K562 (cell line): ENCODE data around the gene UBXN1. TPM values are rescaled to one million over a fixed set of nuclear protein-coding genes. Genes with fewer than 3 reads are reported as not detected.

Experiments
- ARID4B ChIP-seq: sonication (generic); formaldehyde crosslinking; IDR thresholded peaks from 2 replicates; pipeline ENCODE4 v1.8.0; 2022; ENCODE audit warnings: mild to moderate bottlenecking, missing genetic modification reagents
- CBX2 ChIP-seq: fragments of 200-600 bp; sonication (generic); IDR thresholded peaks from one replicate; pipeline ENCODE4 v1.6.1; 2012; ENCODE audit warnings: mild to moderate bottlenecking, low read length, inconsistent platforms; ENCODE audit not compliant: insufficient read depth, poor library complexity, severe bottlenecking
- ESRRA ChIP-seq: fragments of 450-650 bp; IDR thresholded peaks from 2 replicates; pipeline ENCODE4 v1.6.1; 2014; ENCODE audit warnings: low read depth, mild to moderate bottlenecking, moderate library complexity, borderline replicate concordance
- FOXA3 ChIP-seq, 2 experiments: fragments of 450-650 bp in 1 of 2; sonication (generic) in 1 of 2; formaldehyde crosslinking; IDR thresholded peaks in 1 of 2; conservative IDR thresholded peaks in 1 of 2; 2 replicates each; pipeline versions ENCODE4 v1.4.0 to v1.8.0; 2020 to 2022; ENCODE audit warnings: mild to moderate bottlenecking in 2 of 2, missing genetic modification reagents in 1 of 2
- FUS ChIP-seq: fragments of 200-400 bp; formaldehyde crosslinking; optimal IDR thresholded peaks from 2 replicates; pipeline ENCODE3; 2017; ENCODE audit warnings: low read depth, low read length
- GATAD2A ChIP-seq: fragments of 450-650 bp; IDR thresholded peaks from 2 replicates; pipeline ENCODE4 v1.6.1; 2017
- HMBOX1 ChIP-seq: sonication (generic); IDR thresholded peaks from 2 replicates; pipeline ENCODE4 v1.6.1; 2016
- PHF21A ChIP-seq: fragments of 450-650 bp; IDR thresholded peaks from 2 replicates; pipeline ENCODE4 v1.6.1; 2017; ENCODE audit warnings: low read depth, borderline replicate concordance
- POLR2G ChIP-seq: fragments of 200-400 bp; formaldehyde crosslinking; IDR thresholded peaks from 2 replicates; pipeline ENCODE4 v1.6.1; 2017; ENCODE audit warnings: low read depth, mild to moderate bottlenecking, antibody characterized with exemption, low read length, moderate library complexity
- SFPQ ChIP-seq: fragments of 200-400 bp; formaldehyde crosslinking; IDR thresholded peaks from 2 replicates; pipeline ENCODE4 v1.6.1; 2017; ENCODE audit warnings: mild to moderate bottlenecking, low read depth, low read length, moderate library complexity
- STAT5A ChIP-seq: IDR thresholded peaks from 2 replicates; pipeline ENCODE4 v1.6.1; 2012; ENCODE audit warnings: low read length, inconsistent platforms, borderline replicate concordance
- STAT5B ChIP-seq: fragments of 250-450 bp; sonication (Bioruptor Pico); IDR thresholded peaks from 2 replicates; pipeline ENCODE4 v1.8.0; 2021; ENCODE audit warnings: mild to moderate bottlenecking, inconsistent platforms
- ZBTB2 ChIP-seq: fragments of 450-650 bp; IDR thresholded peaks from 2 replicates; pipeline ENCODE4 v1.6.1; 2016; ENCODE audit warnings: antibody characterized with exemption
- ZNF146 ChIP-seq: IDR thresholded peaks from one replicate; pipeline ENCODE4 v1.6.1; 2018; ENCODE audit warnings: missing compliant biosample characterization; ENCODE audit not compliant: unreplicated experiment
- ZNF3 ChIP-seq: fragments of 250-450 bp; sonication (Bioruptor Pico); IDR thresholded peaks from 2 replicates; pipeline ENCODE4 v1.5.0; 2021; ENCODE audit warnings: mild to moderate bottlenecking, moderate library complexity
- ZNF655 ChIP-seq: fragments of 250-450 bp; sonication (Bioruptor Pico); IDR thresholded peaks from 2 replicates; pipeline ENCODE4 v1.5.0; 2021
- polyA plus RNA-seq, 8 experiments: library from polyadenylated mRNA; depleted of rRNA in 4 of 8; stranded (reverse) in 5 of 8; unstranded in 3 of 8; fragments of >200 nt; fragmentation: Nextera tagmentation in 2 of 8; fragmentation: Illumina TruSeq in 1 of 8; extraction: Ambion mirVana in 2 of 8; extraction: Trizol in 1 of 8; gene quantifications; 2 replicates each; pipeline versions ENCODE4 v1.2.1 to v1.2.3, GENCODE V29; 2011 to 2014; ENCODE audit warnings: inconsistent platforms in 1 of 8, missing spikeins in 1 of 8
- total RNA-seq, 7 experiments: library from RNA; depleted of rRNA in 6 of 7; stranded (reverse); fragments of >200 nt in 6 of 7; fragmentation: Illumina TruSeq in 2 of 7; extraction: Trizol in 2 of 7; gene quantifications; 2 replicates each; pipeline versions ENCODE4 v1.2.1 to v1.2.3, GENCODE V29; 2011 to 2021; ENCODE audit warnings: low replicate concordance in 1 of 7

Gene UBXN1
- total and polyA plus RNA-seq, 9 of the 15 experiments (the other 6 are each of a cell fraction or from before 2014, with no cell fraction given) = 4.8 to 263 (median 99.7) TPM

- TF ChIP-seq SFPQ = no peak
- no peak for TF ChIP-seq PHF21A
- no peak for TF ChIP-seq STAT5B (CRISPR knock-in tag)
- TF ChIP-seq ZNF3 = no peak
- no peak for TF ChIP-seq CBX2
- no peak for TF ChIP-seq HMBOX1
- TF ChIP-seq ZBTB2 = 0 out of 2 replicates have a peak, but pooled peaks have one; percentile 7
- TF ChIP-seq FUS = no peak
- no peak for TF ChIP-seq ZNF146 (CRISPR knock-in tag)
- TF ChIP-seq FOXA3 (CRISPR knock-in tag; conservative IDR thresholded peaks at IDR 0.05 in 1 of 2, IDR thresholded peaks at IDR 0.05 in 1 of 2) = peak in 1 of 2 experiments; percentile 37; a peak in 1 of 4 replicates
- TF ChIP-seq ARID4B (CRISPR knock-in tag) = peak; percentile 92
- peak; percentile 73; the same call in 1 of the 2 replicates for TF ChIP-seq ESRRA
- 0 out of 2 replicates have a peak, but pooled peaks have one; percentile 21 for TF ChIP-seq GATAD2A
- peak; percentile 90 for TF ChIP-seq POLR2G
- no peak for TF ChIP-seq ZNF655 (CRISPR knock-in tag)
- TF ChIP-seq STAT5A = no peak
Measured at GRCh38 chr11:62671608-62672389, 7.1 kb downstream of the UBXN1 start, which contains the start of the genes LBHD1 and UQCC3 (continued).
